Renal cortex interstitium (tissue), 11 donors: ENCODE data around the gene CEP135. TPM values are rescaled to one million over a fixed set of nuclear protein-coding genes. Genes with fewer than 3 reads are reported as not detected.

ENCODE experiments used
- DNase-seq, 11 donors: peaks; one replicate each; pipeline ENCODE4 v3.0.0-alpha.2; 2013; ENCODE audit warnings: low read depth in 9 of 11, low spot score in 4 of 11; ENCODE audit errors: extremely low read depth in 1 of 11
- polyA plus RNA-seq, 3 donors: library from polyadenylated mRNA; unstranded; fragments of 120-200 nt; gene quantifications; one replicate each; pipeline ENCODE4 v1.2.1, GENCODE V29; 2013; ENCODE audit not compliant: insufficient read length in 3 of 3

Gene CEP135
- polyA plus RNA-seq, 3 donors, result 14.1 to 23.8 (median 18.3) TPM

DNA sequence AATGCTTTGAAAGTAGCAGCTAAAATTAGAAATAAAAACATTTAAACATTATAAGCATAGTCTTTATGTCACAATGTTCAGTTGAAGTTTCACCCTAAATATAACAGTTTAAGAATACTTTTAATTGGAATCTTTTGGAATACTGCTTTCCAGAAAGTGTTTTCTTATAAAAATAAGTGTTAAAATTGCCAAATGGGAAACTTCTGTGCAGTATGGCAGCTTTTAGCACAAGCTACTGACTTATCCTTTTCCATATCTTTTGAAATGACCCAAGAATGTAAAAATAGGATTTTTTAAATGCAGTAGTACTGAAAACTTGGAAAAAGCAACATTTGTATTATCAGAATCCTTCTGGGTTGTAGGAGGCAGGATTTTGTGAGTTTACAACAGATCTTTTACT lies 34.2 kb downstream of the CEP135 start:
- no peak for DNase-seq

DNA sequence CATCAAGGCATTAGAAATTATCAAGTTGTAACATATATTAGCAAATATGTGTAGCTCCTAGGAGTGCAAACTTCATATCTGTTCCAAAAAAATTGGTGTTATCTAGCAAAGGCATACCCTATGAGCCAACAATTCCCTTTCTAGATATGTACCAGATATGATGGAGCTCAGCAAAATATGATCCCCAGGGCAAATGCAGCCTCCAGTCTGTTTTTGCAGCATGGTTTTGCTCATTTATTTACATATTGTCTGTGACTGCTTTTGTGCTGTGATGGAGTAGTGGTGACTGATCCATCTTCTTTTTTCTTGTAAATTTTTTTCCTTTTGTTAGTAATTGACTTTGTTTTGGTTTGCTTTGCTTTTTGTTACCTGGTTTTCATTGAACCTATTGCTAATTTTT lies 41.0 kb downstream of the CEP135 start:
- DNase-seq, result no peak

DNA sequence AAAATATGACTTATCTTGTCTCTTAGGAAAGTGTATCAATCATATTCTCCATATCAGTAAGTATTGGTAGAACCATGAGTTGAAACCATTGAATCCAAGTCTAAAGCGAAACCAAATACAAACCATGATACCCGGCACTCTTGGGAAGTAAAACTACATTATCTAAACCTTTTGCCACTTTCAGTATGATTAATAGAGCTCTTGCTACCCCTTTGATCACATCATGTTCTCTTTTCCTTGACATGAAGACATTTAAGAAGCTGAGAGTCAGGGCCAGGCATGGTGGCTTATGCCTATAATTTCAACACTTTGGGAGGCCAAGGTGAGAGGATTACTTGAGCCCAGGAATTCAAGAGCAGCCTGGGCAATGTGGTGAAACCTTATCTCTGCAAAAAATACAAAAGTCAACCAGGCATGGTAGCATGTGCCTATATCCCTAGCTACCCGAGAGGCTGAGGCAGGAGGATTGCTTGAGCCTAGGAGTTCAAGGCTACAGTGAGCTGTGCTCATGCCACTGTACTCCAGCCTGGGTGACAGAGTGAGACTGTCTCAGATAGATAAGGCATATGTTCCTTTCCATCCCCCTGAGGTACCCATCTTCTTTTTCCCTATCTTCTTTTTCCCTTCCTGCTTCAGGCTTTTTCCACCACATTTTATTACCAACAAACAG lies 45.4 kb downstream of the CEP135 start:
- DNase-seq, result no peak

DNA sequence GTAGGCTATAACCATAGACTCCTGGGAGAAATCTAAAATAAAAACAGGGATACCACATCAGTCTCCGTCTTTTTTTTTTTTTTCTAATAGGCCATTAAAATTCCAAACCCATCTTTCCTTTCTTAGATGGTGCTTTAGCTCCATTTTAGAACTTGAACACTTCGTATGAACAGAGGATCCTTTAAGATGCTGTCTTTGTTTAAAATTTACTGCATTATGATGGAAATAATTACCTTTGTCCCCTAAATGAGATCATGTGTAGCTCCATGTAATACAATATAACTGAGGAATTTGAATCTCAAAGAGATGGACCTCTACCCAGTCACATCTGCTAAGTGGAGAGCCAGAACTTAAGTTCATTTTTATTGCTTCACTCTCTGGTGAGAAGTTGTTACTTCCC lies 47.9 kb downstream of the CEP135 start:
- no peak for DNase-seq

DNA sequence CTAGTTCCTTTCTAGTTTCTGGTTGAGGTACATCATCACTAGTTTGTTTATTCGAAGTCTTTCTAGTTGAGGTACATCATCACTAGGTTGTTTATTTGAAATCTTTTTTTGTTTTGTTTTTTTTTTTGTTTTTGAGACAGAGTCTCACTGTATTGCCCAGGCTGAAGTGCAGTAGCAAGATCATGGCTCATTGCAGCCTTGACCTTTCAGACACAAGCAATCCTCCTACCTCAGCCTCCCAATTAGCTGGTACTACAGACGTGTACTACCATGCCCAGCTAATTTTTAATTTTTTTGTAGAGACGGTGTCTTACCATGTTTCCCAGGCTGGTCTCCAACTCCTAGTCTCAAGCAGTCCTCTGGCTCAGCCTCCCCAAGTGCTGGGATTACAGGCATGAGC lies 54.9 kb downstream of the CEP135 start:
- no peak for DNase-seq

DNA sequence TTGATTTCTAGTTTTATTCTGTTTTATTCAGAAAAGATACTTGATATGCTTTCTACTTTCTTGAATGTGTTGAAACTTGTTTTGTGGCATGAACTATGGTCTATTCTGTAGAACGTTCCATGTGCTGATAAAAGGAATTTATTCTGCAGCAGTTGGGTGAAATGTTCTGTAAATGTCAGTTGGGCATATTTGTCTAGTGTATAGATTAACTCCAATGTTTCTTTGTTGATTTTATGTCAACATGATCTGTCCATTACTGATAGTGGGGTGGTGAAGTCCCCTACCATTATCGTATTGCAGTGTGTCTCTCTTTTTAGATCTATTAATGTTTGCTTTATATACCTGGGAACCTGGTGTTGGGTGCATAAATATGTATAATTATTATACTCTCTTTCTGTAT lies 55.5 kb downstream of the CEP135 start:
- no peak for DNase-seq

DNA sequence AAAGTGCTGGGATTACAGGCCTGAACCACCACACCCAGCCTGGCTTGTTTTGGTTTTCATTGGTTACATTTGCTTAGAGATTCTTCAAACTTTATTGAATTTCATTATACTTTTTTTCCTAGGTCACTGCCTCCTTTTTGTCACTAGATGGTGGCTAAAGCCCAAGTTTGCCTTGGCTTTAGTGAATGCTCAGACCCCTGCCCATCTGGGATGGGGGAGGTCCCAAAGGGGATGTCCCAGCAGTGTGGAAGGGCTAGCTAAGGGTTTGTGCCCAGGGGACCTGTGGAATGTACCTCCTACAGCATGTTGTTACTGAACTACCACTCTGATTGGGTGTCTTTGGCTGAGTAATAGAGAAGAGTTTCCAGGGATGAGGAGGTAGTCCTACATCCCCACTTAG lies 58.4 kb downstream of the CEP135 start:
- DNase-seq, result no peak

DNA sequence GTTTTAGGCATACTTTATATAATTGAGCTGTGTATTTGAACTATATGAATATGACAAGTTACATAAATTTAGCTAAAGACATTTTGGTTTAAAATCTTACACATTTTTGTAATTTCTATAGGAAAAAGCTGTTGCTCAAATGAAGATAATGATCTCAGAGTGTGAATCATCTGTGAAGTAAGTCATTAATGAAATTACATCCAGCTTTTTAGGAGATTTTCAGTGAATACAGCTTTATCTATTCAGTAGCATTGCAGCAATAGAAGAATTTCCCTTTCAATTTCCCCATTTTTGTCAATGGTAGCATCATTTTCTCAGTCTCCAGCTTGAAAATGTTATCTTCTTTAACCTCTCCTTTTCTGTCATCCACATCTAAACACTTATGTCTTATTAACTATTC lies 59.5 kb downstream of the CEP135 start:
- no peak for DNase-seq

DNA sequence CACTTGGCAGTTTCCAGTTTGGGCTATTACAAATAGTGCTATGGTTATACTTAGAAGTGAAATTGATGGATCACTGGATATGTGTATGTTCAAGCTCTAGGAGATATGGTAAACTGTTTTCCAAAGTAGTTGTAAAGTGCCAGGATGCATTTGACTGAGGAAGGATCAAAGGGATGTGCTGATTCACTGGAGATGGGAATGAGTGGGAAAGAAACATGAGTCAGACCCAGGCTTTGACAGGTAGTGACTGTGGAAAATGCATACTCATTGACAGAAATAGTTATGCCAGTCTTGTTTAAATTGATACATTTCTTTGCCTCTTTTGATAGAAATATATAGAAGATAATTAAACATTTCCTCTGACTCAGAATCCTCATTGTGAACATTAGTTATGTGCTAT lies 77.9 kb downstream of the CEP135 start:
- DNase-seq, result no peak

DNA sequence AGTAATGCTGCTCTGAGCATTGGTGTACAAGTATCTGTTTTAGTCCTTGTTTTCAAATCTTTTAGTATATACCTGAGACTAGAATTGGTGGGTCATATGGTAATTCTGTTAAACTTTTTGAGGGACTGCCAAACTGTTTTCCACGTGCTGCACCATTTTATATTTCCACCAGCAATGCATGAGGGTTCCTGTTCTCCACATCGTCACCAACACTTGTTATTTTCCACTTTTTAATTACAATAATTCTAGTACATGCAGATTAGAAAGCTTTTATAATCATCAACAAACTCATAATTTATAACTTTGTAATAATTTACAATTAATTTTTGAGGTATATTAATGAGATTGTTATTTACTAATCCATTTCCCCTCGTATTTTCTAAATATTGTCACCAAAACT lies 79.4 kb downstream of the CEP135 start:
- no peak for DNase-seq

DNA sequence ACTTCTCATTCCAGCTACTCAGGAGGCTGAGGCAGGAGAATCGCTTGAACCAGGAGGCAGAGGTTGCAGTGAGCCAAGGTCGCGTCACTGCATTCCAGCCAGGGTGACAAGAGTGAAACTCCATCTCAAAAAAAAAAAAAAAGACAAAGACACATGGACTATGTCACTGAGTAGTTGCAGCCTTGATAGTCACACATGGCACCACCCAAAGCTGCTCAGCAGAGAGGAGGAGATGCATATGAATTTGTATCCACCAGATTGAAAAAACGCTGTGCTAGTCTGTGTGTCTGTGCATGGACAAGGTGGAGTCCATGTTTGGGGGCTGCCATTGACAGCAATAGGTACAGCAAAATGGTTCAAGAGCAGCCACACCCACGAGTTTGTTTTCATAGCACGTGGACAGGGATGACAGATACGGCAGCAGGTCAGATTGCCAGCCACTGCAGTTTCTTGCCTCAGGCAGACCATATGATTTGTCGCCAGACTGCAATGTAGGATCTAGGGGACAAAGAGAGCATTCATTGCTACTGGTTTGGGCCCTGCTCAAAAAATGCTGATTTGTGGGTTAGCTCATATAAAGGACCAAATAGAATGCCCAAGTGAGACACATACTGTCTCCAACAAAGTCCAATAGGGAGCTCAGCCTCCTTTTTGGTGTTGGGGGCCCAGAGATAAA lies 89.9 kb downstream of the CEP135 start:
- DNase-seq, result no peak

DNA sequence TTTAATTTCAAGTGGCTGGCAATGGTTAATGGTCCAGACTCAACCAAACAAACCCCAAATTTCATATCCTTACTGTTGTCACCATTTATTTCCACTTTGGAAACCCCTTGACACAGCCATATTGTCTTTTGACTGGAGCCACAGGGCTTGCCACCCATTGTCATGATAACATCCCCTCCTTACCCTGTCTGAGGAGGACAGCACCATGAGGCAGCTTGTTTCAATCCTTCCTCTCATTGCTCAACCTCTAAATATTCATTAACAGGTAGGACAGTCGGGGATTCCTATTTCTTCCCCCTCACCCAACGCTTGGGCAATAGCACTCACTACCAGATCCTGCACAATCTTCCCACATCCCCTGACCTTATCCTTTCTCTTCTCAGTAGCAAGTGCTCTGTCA lies 92.1 kb downstream of the CEP135 start:
- no peak for DNase-seq

DNA sequence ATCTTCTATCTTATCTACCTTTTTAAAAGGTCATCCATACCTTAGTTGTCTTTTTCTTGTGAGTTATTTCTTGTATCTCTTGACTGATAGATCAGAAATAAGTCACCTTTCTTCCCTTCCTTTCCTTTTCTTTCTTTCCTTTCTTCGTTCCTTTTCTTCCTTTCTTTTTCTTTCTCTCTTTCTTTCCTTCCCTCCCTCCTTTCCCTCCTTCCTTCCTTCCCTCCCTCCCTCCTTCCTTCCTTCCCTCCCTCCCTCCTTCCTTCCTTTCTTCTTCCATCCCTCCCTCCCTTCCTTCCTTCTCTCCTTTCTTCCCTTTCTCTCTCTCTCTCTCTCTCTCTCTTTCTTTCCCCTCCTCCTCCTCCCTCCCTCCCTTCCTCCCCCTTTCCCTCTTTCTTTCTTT lies 93.5 kb downstream of the CEP135 start:
- DNase-seq, result no peak

DNA sequence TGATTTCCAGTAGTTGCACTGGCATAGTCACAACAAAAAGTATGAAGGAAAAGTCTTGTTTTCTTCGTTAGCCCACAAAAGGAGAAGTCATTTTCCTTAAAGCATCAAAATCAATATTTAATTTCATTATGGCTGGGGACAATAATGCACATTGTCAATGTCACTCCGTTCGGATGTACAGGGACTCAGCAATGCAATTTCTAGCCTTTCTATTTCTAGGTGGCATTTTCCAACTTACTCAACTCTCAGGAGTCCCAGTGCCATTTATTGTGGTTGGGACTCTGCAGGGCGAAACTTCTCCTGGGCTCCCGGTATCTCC lies 99.6 kb downstream of the CEP135 start:
- DNase-seq, result no peak

DNA sequence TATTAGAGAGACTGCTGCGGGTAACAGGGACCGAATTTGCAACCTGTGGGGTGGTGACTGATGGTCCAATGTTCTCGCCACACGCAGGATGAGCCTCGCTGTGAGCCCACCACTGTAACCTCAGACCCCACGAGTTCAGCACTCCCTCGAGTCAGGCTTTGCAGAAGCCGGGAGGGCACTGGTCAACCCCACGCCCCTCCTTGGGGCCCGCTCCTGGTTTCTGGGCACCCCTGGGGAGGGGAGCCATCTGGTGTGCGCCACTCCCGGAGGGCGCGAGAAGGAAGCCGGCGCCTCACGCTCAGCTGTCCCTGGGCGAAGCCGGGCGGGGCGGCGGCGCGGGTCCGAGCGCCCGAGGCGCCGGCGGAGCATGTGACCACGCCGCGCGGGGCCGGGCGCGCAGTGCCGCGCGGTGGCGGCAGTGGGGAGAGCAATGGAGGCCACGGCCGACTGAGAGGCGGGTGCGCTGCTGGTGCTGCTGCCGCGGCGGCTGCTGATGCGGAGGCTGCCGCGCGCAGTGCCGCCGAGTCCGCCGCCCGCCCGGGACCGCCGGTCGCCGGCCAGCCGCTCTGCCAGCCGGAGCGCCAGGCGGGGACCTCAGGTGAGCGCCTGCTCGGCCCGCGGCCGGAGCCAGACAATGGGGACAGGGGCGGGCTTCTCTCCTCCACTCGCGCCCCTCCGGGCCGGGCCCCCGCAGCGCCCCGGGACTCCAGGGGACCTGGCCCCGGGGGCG lies 100.1 kb downstream of the CEP135 start:
- DNase-seq, result peak in 10 of 11 donors; percentile 50 to 78 (median 68)

DNA sequence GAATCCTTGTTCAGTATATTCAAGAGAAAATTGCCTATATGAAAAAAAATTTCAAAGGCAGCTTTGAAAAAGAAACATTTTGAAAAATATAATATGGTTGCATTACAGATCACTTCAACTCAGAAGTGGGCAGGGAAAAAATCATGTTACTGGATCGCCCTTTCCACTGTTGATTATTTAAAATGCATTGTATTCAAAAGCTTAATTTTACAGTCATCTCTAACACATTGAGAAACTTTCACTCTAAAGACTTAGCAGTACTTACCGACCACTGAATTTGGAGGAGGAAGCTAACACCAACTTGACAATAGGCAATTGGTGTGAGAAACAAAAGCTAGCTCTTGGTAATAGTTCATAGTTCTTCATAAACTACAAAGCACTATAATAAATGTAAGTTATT lies 101.9 kb downstream of the CEP135 start:
- no peak for DNase-seq

DNA sequence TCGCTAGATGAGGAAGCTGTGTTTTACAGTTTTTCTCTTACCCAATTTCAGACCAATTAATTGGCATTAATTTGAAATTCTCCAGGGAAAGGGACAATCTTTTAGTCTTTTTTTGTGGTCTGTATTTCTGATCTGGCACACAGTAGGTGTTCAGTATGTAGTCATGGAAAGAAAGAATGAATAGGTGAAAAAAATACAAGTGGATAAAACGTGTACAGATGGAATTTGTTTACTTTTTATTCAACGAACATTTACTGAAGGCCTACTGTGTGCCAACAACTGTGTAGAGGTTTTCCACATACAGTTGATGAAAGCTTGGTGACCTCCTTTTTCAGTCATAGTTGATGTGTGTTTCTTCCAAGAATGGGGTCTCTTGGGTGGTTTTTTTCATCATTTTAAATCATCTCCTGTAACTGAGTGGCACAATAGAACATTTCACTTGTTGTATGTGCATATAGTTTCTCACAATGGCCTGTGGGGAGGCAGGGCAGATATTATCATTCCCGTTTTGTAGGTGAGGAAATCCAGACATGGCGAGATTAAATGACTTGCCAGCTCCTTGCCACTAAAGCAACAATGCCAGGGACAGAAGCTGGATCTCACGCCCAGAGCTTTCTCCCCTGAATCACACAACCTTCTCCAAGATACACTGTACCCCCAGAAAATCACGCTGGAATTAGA lies 102.4 kb downstream of the CEP135 start:
- DNase-seq, result no peak

DNA sequence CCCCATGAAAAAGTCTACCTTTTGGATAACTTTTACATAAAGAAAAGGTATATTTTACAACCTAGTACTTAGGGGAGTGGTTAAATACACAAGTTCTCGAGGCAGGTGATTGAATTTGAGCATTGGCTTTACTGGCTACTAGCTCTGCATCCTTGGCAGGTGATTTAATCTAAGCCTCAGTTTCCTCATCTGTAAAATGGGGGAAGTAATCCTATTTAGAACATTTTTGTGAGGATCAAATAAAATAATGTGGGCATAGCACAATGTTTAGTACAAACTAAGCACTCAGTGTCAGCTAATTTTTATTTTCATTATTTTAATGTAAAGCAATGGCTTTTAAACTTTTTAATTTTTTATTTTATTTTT lies 102.9 kb downstream of the CEP135 start:
- DNase-seq, result no peak

DNA sequence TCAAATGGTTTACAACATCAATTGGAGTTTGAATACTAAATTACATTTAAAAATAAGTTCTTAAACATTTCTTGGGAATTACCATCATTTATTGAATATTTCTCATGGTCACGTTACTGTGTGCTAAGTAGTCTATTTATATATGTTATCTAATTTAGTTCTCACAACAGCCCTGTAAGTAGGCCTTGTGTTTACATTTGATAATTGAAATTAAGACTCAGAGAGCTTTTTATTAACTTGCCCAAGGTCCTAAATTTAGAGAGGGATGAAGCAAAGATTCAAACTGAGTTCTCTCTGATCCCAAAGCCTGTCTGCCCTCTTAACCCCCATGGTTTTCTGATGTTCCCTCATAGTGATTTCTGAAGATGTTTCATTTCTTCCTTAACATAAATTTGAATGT lies 103.7 kb downstream of the CEP135 start:
- DNase-seq, result no peak

DNA sequence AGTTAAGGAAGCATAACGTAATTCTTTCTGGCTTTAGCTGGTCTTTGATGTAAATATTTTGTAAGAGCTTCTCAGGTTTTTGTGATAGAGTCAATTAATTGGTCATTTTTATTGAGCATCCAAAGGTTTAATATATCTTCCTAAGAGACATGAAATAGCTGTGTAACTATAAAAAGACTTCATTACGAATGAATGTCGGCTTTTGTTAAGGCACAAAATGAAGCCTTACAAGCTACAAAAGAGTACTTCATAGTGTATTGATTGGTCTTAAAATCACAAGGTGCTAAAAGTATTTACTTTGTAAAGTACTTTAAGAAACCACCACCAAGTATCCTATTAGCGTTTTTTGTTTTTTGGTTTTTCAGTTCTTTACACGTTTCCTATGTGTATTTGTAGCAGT lies 104.2 kb downstream of the CEP135 start:
- no peak for DNase-seq
